ENCODE results near the gene CAMTA1. TPM values are rescaled to one million over a fixed set of nuclear protein-coding genes. Genes with fewer than 3 reads are reported as not detected.

The CAMTA1 gene
- total and polyA plus RNA-seq, 4 donors: 48.1 to 140 (median 52.3) TPM

DNA sequence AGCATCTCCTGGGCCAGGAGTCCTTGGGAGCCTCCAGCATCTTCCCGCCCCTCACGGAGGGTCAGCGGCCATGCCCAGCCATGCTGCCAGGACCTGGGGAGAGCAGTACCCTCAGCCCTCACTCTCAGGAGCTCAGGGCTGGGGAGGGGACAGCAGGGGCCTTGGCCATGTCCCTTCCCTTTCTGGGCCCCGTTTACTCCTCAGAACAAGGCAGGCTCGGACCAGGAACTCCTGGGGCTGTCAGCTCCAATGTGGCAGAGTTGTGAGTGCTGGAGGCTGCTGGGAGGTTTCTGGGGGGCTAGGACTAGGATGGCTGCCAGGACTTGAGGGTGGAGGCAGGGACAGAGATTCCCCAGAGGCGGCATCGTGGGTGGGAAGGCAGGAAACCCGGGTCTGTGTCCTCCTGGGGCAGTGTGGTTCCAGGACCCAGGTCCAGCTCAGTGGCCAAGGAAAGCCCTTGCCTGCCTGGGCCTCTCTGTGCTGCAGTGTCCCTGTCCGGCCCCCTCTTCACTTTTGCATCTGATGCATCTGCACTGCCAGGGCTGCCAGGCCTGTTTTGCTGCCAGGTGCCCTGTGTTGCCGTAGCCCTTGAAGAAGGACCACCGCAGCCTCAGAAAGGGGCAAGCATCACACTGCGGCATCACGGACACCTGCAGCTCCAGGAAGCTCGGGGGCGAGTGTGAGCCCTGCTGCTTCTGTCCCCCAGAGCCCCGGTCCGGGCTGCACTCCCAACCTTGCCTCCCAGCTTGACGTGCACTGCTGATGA lies 223.9 kb downstream of the CAMTA1 start:
- no peak overlapping the region for H3K27ac ChIP-seq (ENCODE audit: low read depth in 1 of 2, low read length in 1 of 2)
- peaks cover 0 to 6% (median 0%) of the 10 kb centered on the region in 3 donors for H3K27me3 ChIP-seq (ENCODE audit: control insufficient read depth in 3 of 3, insufficient read depth in 3 of 3, low read length in 2 of 3)
- no peaks in the 10 kb centered on the region for H3K9me3 ChIP-seq (ENCODE audit: control insufficient read depth in 4 of 4, insufficient read depth in 3 of 4, low read length in 3 of 4)
- no peak for ATAC-seq (ENCODE audit: insufficient read depth, low FRiP score)
- no peak overlapping the region for H3K9ac ChIP-seq (ENCODE audit: insufficient read depth in 1 of 2, low read length in 2 of 2)
- 78 to 83% methylated on average over 18 of the region's 18 CpGs for WGBS, 2 donors
- TF ChIP-seq, protein P1, sequence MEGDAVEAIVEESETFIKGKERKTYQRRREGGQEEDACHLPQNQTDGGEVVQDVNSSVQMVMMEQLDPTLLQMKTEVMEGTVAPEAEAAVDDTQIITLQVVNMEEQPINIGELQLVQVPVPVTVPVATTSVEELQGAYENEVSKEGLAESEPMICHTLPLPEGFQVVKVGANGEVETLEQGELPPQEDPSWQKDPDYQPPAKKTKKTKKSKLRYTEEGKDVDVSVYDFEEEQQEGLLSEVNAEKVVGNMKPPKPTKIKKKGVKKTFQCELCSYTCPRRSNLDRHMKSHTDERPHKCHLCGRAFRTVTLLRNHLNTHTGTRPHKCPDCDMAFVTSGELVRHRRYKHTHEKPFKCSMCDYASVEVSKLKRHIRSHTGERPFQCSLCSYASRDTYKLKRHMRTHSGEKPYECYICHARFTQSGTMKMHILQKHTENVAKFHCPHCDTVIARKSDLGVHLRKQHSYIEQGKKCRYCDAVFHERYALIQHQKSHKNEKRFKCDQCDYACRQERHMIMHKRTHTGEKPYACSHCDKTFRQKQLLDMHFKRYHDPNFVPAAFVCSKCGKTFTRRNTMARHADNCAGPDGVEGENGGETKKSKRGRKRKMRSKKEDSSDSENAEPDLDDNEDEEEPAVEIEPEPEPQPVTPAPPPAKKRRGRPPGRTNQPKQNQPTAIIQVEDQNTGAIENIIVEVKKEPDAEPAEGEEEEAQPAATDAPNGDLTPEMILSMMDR (IDR thresholded peaks at IDR 0.05; ENCODE audit: control extremely low read depth, extremely low read depth): no peak
- H3K4me3 ChIP-seq: no peak overlapping the region
- peaks cover 0 to 3% (median 0%) of the 10 kb centered on the region in 5 donors for H3K4me1 ChIP-seq (ENCODE audit: control insufficient read depth in 5 of 5, insufficient read depth in 5 of 5, low read length in 5 of 5)
- no peak for DNase-seq
- no peaks in the 10 kb centered on the region for H3K36me3 ChIP-seq (ENCODE audit: control insufficient read depth in 4 of 4, insufficient read depth in 4 of 4, low read length in 4 of 4)

DNA sequence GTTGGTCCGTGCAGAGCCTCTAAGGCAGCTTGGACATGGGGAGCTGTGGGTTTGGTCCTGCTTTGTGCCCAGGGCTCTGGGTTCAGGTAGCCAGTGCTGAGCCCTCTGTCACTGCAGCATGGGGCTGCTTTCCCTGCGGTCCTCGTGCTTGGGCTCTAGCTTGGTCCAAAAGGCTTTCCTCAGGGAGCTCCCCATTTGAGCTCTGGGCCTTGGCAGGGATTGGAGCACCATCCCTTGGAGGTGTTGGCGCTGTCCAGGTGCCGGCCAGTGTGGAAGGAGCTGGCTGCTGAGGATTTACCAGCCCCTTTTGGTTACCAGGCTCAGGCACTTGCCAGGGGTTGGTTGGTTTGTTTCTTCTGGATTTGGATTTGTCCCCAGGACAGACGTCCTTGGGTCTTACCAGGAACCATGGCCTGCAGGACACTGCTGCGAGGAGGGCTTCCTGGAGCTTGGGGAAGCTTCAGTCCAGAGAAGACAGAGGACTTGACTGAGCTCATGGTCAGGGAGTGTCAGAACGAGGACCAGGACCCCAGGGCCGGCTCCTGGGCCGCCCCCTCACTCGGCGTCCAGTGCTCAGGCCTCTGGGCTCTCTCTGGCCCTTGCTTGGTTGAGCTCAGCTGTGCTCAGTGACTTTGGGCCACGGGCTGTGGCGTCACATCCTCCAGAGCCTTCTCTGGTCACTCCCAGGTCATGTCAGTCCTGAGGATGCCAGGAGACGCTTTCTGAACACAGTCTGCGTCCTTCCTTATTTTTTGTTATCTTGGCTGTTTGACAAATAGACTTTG lies 224.7 kb downstream of the CAMTA1 start:
- H3K27me3 ChIP-seq (ENCODE audit: control insufficient read depth in 3 of 3, insufficient read depth in 3 of 3, low read length in 2 of 3): peaks cover 0 to 6% (median 0%) of the 10 kb centered on the region in 3 donors
- H3K9me3 ChIP-seq (ENCODE audit: control insufficient read depth in 4 of 4, insufficient read depth in 3 of 4, low read length in 3 of 4): no peaks in the 10 kb centered on the region
- no peak overlapping the region for H3K27ac ChIP-seq (ENCODE audit: low read depth in 1 of 2, low read length in 1 of 2)
- H3K4me3 ChIP-seq: no peak overlapping the region
- WGBS, 2 donors: 78 to 82% methylated on average over 16 of the region's 16 CpGs
- H3K9ac ChIP-seq (ENCODE audit: insufficient read depth in 1 of 2, low read length in 2 of 2): no peak overlapping the region
- no peak for DNase-seq
- H3K4me1 ChIP-seq (ENCODE audit: control insufficient read depth in 5 of 5, insufficient read depth in 5 of 5, low read length in 5 of 5): peaks cover 0 to 5% (median 0%) of the 10 kb centered on the region in 5 donors
- TF ChIP-seq, protein P1 (IDR thresholded peaks at IDR 0.05; ENCODE audit: control extremely low read depth, extremely low read depth): no peak
- no peak for ATAC-seq (ENCODE audit: insufficient read depth, low FRiP score)
- no peaks in the 10 kb centered on the region for H3K36me3 ChIP-seq (ENCODE audit: control insufficient read depth in 4 of 4, insufficient read depth in 4 of 4, low read length in 4 of 4)

DNA sequence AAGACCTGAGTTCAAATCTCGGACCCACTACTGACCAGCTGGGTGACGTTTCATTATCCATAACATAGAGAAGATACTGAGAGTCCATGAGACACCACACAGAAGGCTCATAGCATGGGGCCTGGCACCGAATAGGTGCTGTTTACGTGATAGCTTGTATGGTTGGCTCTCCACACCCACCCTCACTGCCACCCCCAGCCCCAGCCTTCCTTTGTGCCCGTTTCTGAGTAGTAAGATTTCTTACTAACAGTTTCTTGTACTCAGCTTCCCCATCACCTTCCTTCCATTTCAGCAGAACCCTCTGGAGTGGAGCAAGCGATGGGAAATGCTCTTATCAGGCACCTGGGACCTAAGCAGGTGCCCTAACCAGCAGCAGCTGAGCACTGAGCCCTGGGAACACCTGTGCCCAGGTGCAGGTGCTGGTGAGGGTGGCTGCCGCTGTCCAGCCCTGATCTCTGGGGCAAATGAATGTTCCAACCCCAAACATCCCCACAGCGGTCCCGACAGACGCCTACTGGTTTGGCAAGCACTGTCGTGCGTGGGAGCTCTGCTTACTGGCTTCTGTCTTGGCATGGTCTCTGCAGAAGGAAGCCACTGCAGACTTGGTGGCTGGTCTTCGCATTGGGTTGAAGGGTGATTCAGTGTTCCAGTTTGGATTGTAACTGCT lies 225.4 kb downstream of the CAMTA1 start:
- Histone ChIP-seq H3K27ac (ENCODE audit: low read depth in 1 of 2, low read length in 1 of 2) (no peak overlapping the region), H3K36me3 (ENCODE audit: control insufficient read depth in 4 of 4, insufficient read depth in 4 of 4, low read length in 4 of 4) (no peaks in the 10 kb centered on the region), H3K9ac (ENCODE audit: insufficient read depth in 1 of 2, low read length in 2 of 2) (no peak overlapping the region), H3K4me1 (ENCODE audit: control insufficient read depth in 5 of 5, insufficient read depth in 5 of 5, low read length in 5 of 5) (peaks cover 0 to 5% (median 0%) of the 10 kb centered on the region in 5 donors), H3K4me3 (no peak overlapping the region), H3K9me3 (ENCODE audit: control insufficient read depth in 4 of 4, insufficient read depth in 3 of 4, low read length in 3 of 4) (no peaks in the 10 kb centered on the region), H3K27me3 (ENCODE audit: control insufficient read depth in 3 of 3, insufficient read depth in 3 of 3, low read length in 2 of 3) (peaks cover 0 to 6% (median 0%) of the 10 kb centered on the region in 3 donors)
- ATAC-seq (ENCODE audit: insufficient read depth, low FRiP score) (no peak), DNase-seq (no peak)
- 82 to 88% methylated on average over 13 of the region's 13 CpGs for WGBS, 2 donors
- TF ChIP-seq, protein P1 (IDR thresholded peaks at IDR 0.05; ENCODE audit: control extremely low read depth, extremely low read depth): no peak

Data from lung (tissue), 12 donors.